ENCODE data around the gene TBL1X. TPM values are rescaled to one million over a fixed set of nuclear protein-coding genes. Genes with fewer than 3 reads are reported as not detected.

TBL1X gene
- total RNA-seq, 1 donor from 2014 or later = 12.3 TPM

GRCh38 chrX:9561199-9561598, 96.3 kb downstream of the TBL1X start:
- DNase-seq (no peak), ATAC-seq (no peak)
- intact Hi-C loops (cut with micrococcal nuclease) = no loop called here

- ATAC-seq (peak; percentile 79), DNase-seq (no peak)
- intact Hi-C loops (cut with micrococcal nuclease) = no loop called here
These were observed 98.0 kb downstream of the TBL1X start for GRCh38 chrX:9562851-9563250.

- intact Hi-C loops (cut with micrococcal nuclease) = no loop called here
- DNase-seq = peak; percentile 63
These were observed 101.3 kb downstream of the TBL1X start for GRCh38 chrX:9566150-9566621.

GRCh38 chrX:9569876-9570301, 105.0 kb downstream of the TBL1X start:
- DNase-seq (no peak), ATAC-seq (no peak)
- intact Hi-C loops (cut with micrococcal nuclease) = no loop called here

More at GRCh38 chrX:9566150-9566621, 101.3 kb downstream of the TBL1X start:
- peak; percentile 84 for ATAC-seq

- ATAC-seq (no peak), DNase-seq (no peak)
- intact Hi-C loops (cut with micrococcal nuclease) = no loop called here
These were observed 108.6 kb downstream of the TBL1X start for GRCh38 chrX:9573282-9574106.

GRCh38 chrX:9576059-9576458, 111.2 kb downstream of the TBL1X start:
- intact Hi-C loops (cut with micrococcal nuclease) = no loop called here
- DNase-seq (peak; percentile 34), ATAC-seq (peak; percentile 61)

GRCh38 chrX:9577555-9577954, 112.7 kb downstream of the TBL1X start:
- intact Hi-C loops (cut with micrococcal nuclease) = no loop called here
- ATAC-seq = peak; percentile 70
- DNase-seq = no peak

- ATAC-seq (no peak), DNase-seq (no peak)
- intact Hi-C loops (cut with micrococcal nuclease) = no loop called here
These were observed 113.4 kb downstream of the TBL1X start for GRCh38 chrX:9578083-9578779.

GRCh38 chrX:9581771-9582385, 117.0 kb downstream of the TBL1X start:
- DNase-seq (no peak), ATAC-seq (no peak)
- intact Hi-C loops (cut with micrococcal nuclease) = no loop called here

GRCh38 chrX:9582956-9583355, 118.1 kb downstream of the TBL1X start:
- DNase-seq = no peak
- intact Hi-C loops (cut with micrococcal nuclease) = no loop called here
- ATAC-seq = no peak

- ATAC-seq = peak; percentile 83
- intact Hi-C loops (cut with micrococcal nuclease) = no loop called here
- DNase-seq = no peak
These were observed 122.1 kb downstream of the TBL1X start for GRCh38 chrX:9586992-9587392.

GRCh38 chrX:9587642-9588041, 122.8 kb downstream of the TBL1X start:
- no peak for ATAC-seq
- intact Hi-C loops (cut with micrococcal nuclease) = no loop called here

GRCh38 chrX:9591496-9591895, 126.6 kb downstream of the TBL1X start:
- DNase-seq (no peak), ATAC-seq (no peak)
- intact Hi-C loops (cut with micrococcal nuclease) = no loop called here

More at GRCh38 chrX:9587642-9588041, 122.8 kb downstream of the TBL1X start:
- no peak for DNase-seq

- ATAC-seq = no peak
- no peak for DNase-seq
- intact Hi-C loops (cut with micrococcal nuclease) = no loop called here
These were observed 128.9 kb downstream of the TBL1X start for GRCh38 chrX:9593756-9594155.

- intact Hi-C loops (cut with micrococcal nuclease) = no loop called here
- ATAC-seq = no peak
- DNase-seq = no peak
These were observed 130.3 kb downstream of the TBL1X start for GRCh38 chrX:9595174-9595573.

- DNase-seq (no peak), ATAC-seq (no peak)
- intact Hi-C loops (cut with micrococcal nuclease) = no loop called here
These were observed 132.0 kb downstream of the TBL1X start for GRCh38 chrX:9596837-9597236.

GRCh38 chrX:9597361-9598035, 132.6 kb downstream of the TBL1X start:
- no peak for ATAC-seq
- no peak for DNase-seq
- intact Hi-C loops (cut with micrococcal nuclease) = no loop called here

GRCh38 chrX:9598344-9598743, 133.5 kb downstream of the TBL1X start:
- intact Hi-C loops (cut with micrococcal nuclease) = no loop called here
- DNase-seq = no peak
- ATAC-seq = peak; percentile 24

- DNase-seq (peak; percentile 72), ATAC-seq (peak; percentile 88)
- intact Hi-C loops (cut with micrococcal nuclease) = no loop called here
These were observed 139.5 kb downstream of the TBL1X start for GRCh38 chrX:9604111-9604907.
